Liver (tissue), 9 donors: ENCODE measurements around the gene ENAH. TPM values are rescaled to one million over a fixed set of nuclear protein-coding genes. Genes with fewer than 3 reads are reported as not detected.

ENCODE experiments used
- DNase-seq: peaks from one replicate; pipeline ENCODE4 v3.0.0-alpha.2; 2017; ENCODE audit warnings: low spot score
- H3K27ac ChIP-seq, 2 donors: one replicate each; pipeline ENCODE4 v1.7.0; 2013; ENCODE audit warnings: inconsistent platforms in 2 of 2, low read length in 2 of 2, control low read depth in 1 of 2, low read depth in 1 of 2, mild to moderate bottlenecking in 1 of 2
- H3K27me3 ChIP-seq, 4 donors: one replicate each; pipeline versions ENCODE4 v1.6.1 to v1.7.0; 2013; ENCODE audit warnings: low read length in 3 of 4, inconsistent platforms in 1 of 4, mild to moderate bottlenecking in 1 of 4, moderate library complexity in 1 of 4; ENCODE audit not compliant: control insufficient read depth in 4 of 4, insufficient read depth in 4 of 4
- H3K36me3 ChIP-seq, 4 donors: one replicate each; pipeline versions ENCODE4 v1.6.1 to v1.7.0; 2013; ENCODE audit warnings: low read length in 3 of 4, mild to moderate bottlenecking in 3 of 4, low read depth in 1 of 4, moderate library complexity in 1 of 4; ENCODE audit not compliant: control insufficient read depth in 4 of 4, insufficient read depth in 3 of 4
- H3K4me1 ChIP-seq, 4 donors: one replicate each; pipeline versions ENCODE4 v1.6.1 to v1.7.0; 2013; ENCODE audit warnings: low read length in 3 of 4, mild to moderate bottlenecking in 3 of 4, moderate library complexity in 1 of 4; ENCODE audit not compliant: control insufficient read depth in 4 of 4, insufficient read depth in 4 of 4
- H3K4me3 ChIP-seq, 3 donors: one replicate each; pipeline versions ENCODE4 v1.6.1 to v1.7.0; 2013; ENCODE audit warnings: low read length in 3 of 3, control low read depth in 1 of 3, low read depth in 1 of 3, mild to moderate bottlenecking in 1 of 3
- H3K9ac ChIP-seq, 2 donors: one replicate each; pipeline ENCODE4 v1.7.0; 2013; ENCODE audit warnings: low read length in 2 of 2, mild to moderate bottlenecking in 2 of 2, moderate library complexity in 2 of 2, control low read depth in 1 of 2, low read depth in 1 of 2
- H3K9me3 ChIP-seq, 4 donors: one replicate each; pipeline versions ENCODE4 v1.6.1 to v1.7.0; 2013; ENCODE audit warnings: low read length in 3 of 4; ENCODE audit not compliant: control insufficient read depth in 4 of 4
- ATF3 ChIP-seq: IDR thresholded peaks from 2 replicates; pipeline ENCODE4 v1.6.1; 2016; ENCODE audit warnings: antibody characterized with exemption
- CTCF ChIP-seq: fragments of 150-350 bp; IDR thresholded peaks from 2 replicates; pipeline ENCODE4 v1.5.1; 2017; ENCODE audit warnings: improper control_type of control experiment, low read depth, low read length; ENCODE audit not compliant: missing input control
- EGR1 ChIP-seq, 2 donors: IDR thresholded peaks; 2 replicates each; pipeline ENCODE4 v1.6.1; 2016 to 2018; ENCODE audit warnings: antibody characterized with exemption in 2 of 2, low read depth in 2 of 2
- FOXA2 ChIP-seq: IDR thresholded peaks from 2 replicates; pipeline ENCODE4 v1.6.1; 2016; ENCODE audit warnings: antibody characterized with exemption
- GABPA ChIP-seq, 2 donors: IDR thresholded peaks in 1 of 2; conservative IDR thresholded peaks in 1 of 2; 2 replicates each; pipeline ENCODE4 v1.6.1; 2016; ENCODE audit warnings: antibody characterized with exemption in 2 of 2, mild to moderate bottlenecking in 1 of 2, moderate library complexity in 1 of 2
- HNF4A ChIP-seq, 2 donors: conservative IDR thresholded peaks; 2 replicates each; pipeline ENCODE4 v1.6.1; 2016; ENCODE audit warnings: antibody characterized with exemption in 2 of 2, mild to moderate bottlenecking in 2 of 2
- RAD21 ChIP-seq, 2 donors: IDR thresholded peaks; 2 replicates each; pipeline ENCODE4 v1.6.1; 2016; ENCODE audit warnings: antibody characterized with exemption in 2 of 2, mild to moderate bottlenecking in 2 of 2
- SP1 ChIP-seq: IDR thresholded peaks from 2 replicates; pipeline ENCODE4 v1.6.1; 2018; ENCODE audit warnings: antibody characterized with exemption, mild to moderate bottlenecking
- TAF1 ChIP-seq: conservative IDR thresholded peaks from 2 replicates; pipeline ENCODE4 v1.6.1; 2016; ENCODE audit warnings: antibody characterized with exemption, mild to moderate bottlenecking
- YY1 ChIP-seq: IDR thresholded peaks from 2 replicates; pipeline ENCODE4 v1.6.1; 2016; ENCODE audit warnings: antibody characterized with exemption, mild to moderate bottlenecking
- ZBTB33 ChIP-seq: IDR thresholded peaks from 2 replicates; pipeline ENCODE4 v1.6.1; 2016; ENCODE audit warnings: antibody characterized with exemption
- WGBS: extraction: QIAGEN DNeasy Blood & Tissue Kit; methylation state at CpG from one replicate; pipeline ENCODE4 v1.1.7; 2013; 5-methylcytosine and 5-hydroxymethylcytosine counted together
- polyA plus RNA-seq, 2 donors: library from polyadenylated mRNA; stranded (reverse) in 1 of 2; unstranded in 1 of 2; fragments of 200-250 nt in 1 of 2; fragments of >200 nt in 1 of 2; fragmentation: Nextera tagmentation in 1 of 2; extraction: Ambion mirVana in 1 of 2; gene quantifications; one replicate each; pipeline versions ENCODE4 v1.2.1 to v1.2.3, GENCODE V29; 2013 to 2015
- total RNA-seq, 2 donors: library from RNA; depleted of rRNA; stranded (reverse); fragments of >200 nt; gene quantifications; one replicate each; pipeline ENCODE4 v1.2.3, GENCODE V29; 2014
- donor health status: healthy.
- donor health status: healthy.
- donor health status: healthy.
- donor health status: healthy.
- donor health status: healthy.

Gene ENAH
- total and polyA plus RNA-seq, 4 donors, result 2.8 to 8.4 (median 4.5) TPM

GRCh38 chr1:225688345-225688744 is 35.4 kb upstream of the ENAH start (continued):
- TF ChIP-seq CTCF, result no peak
- no peak for TF ChIP-seq TAF1

- TF ChIP-seq GABPA (IDR thresholded peaks at IDR 0.05 in 1 of 2, conservative IDR thresholded peaks at IDR 0.05 in 1 of 2) (no peak), ZBTB33 (no peak), YY1 (no peak), SP1 (no peak), EGR1 (IDR thresholded peaks at IDR 0.05; ENCODE audit: low read depth in 2 of 2) (no peak)
- Histone ChIP-seq H3K9me3 (no peaks in the 10 kb centered on the region), H3K27me3 (no peaks in the 10 kb centered on the region), H3K9ac (no peak overlapping the region), H3K4me1 (no peaks in the 10 kb centered on the region), H3K27ac (no peak overlapping the region), H3K4me3 (no peak overlapping the region), H3K36me3 (no peaks in the 10 kb centered on the region)
- DNase-seq, result no peak
- WGBS, result 94% methylated on average over 1 of the region's 1 CpG
Observed at GRCh38 chr1:225685476-225686176, 32.7 kb upstream of the ENAH start.

GRCh38 chr1:225684741-225685140 is 31.8 kb upstream of the ENAH start:
- Histone ChIP-seq H3K27me3 (no peaks in the 10 kb centered on the region), H3K9me3 (no peaks in the 10 kb centered on the region), H3K4me1 (no peaks in the 10 kb centered on the region), H3K36me3 (no peaks in the 10 kb centered on the region), H3K9ac (no peak overlapping the region), H3K4me3 (no peak overlapping the region), H3K27ac (no peak overlapping the region)
- TF ChIP-seq ZBTB33 (no peak), GABPA (IDR thresholded peaks at IDR 0.05 in 1 of 2, conservative IDR thresholded peaks at IDR 0.05 in 1 of 2) (no peak), HNF4A (conservative IDR thresholded peaks at IDR 0.05) (no peak), TAF1 (no peak), FOXA2 (no peak), SP1 (no peak), CTCF (no peak), YY1 (no peak), RAD21 (IDR thresholded peaks at IDR 0.05) (no peak), EGR1 (IDR thresholded peaks at IDR 0.05; ENCODE audit: low read depth in 2 of 2) (no peak), ATF3 (no peak)
- no peak for DNase-seq
- WGBS, result 92% methylated on average over 4 of the region's 4 CpGs
